ENCODE data around the gene IGSF9.
"Not testable (repeated sequence)": the region's sequence is repeated elsewhere in the genome, so short reads cannot be mapped to it uniquely, and the experiment has no call there.

IGSF9 gene

GRCh38 chr1:159917533-159918351, 27.7 kb downstream of the IGSF9 start:
- no peak for DNase-seq

GRCh38 chr1:159916242-159917051, 29.0 kb downstream of the IGSF9 start:
- DNase-seq = peak in 1 of 2 experiments; percentile 23

GRCh38 chr1:159915571-159916241, 29.7 kb downstream of the IGSF9 start:
- DNase-seq = no peak

GRCh38 chr1:159914252-159915018, 31.0 kb downstream of the IGSF9 start:
- no peak for DNase-seq

DNA sequence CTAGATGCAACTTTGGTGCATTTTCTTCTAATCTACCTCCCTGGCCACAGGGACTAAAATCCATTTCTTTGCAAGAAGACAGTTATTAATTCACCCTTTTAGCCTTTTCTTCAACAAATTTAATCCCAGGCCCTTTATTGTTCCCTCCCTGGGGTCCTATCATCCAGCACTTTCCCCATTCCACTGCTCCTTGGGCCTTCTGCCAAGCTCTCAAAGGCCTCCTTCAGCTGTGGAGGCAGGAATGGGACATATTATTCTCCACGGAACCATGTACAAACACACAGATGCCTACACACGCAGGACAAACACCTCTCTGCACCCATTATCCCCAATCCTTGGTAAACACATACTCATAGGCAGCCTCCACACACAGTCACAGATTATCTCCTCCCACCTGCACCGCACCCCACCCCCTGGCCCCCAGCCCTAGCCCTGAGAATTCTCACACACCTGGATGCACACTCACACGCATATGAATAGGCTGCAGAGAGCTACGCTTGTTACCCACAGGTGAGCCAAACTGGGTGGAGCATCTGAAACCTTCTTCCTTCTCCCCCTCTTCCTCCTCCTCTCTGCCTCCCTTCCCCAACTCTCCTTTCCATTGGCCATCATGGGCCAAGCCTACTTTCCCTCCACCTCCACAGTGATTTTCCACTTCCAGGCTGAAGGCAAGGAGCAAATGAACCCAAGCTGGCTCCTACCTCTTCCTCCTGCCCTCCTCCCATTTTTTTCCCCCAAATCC, 31.8 kb downstream of the IGSF9 start:
- DNase-seq = no peak

DNA sequence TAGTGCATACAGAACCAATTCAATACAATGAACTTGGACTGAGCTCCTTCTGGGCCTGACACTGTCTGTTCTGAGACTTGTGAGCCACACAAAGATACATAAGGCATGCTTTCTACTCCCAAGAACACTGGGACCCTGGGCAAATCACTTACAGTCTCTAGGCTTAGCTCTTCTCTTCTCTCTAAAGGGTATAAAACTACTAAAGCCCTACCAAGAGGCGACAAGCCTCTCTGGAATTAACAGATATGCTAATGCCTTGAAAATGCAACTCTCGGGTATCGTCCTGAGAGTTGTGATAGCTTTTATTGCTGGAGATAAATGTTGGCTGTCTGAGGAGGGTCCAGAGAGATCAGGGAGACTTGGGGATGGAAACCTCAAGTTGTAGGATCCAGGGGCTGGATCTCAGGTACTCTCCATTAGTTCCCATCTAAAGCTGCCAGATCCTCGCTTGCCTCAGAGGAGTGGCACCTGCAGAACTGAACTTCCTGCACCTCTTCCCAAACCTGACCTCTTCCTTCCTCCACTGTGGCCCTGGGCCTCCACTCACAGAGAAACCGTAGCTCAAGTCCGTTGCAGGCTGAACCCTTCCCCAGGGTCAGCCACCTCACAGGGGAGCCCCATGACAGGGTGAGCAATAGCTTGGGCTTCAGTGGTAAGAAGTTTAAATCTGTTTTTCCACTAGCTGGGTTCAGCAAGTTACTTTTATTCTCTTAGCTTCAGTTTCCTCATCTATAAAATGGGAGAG, 33.9 kb downstream of the IGSF9 start:
- DNase-seq = no peak

DNA sequence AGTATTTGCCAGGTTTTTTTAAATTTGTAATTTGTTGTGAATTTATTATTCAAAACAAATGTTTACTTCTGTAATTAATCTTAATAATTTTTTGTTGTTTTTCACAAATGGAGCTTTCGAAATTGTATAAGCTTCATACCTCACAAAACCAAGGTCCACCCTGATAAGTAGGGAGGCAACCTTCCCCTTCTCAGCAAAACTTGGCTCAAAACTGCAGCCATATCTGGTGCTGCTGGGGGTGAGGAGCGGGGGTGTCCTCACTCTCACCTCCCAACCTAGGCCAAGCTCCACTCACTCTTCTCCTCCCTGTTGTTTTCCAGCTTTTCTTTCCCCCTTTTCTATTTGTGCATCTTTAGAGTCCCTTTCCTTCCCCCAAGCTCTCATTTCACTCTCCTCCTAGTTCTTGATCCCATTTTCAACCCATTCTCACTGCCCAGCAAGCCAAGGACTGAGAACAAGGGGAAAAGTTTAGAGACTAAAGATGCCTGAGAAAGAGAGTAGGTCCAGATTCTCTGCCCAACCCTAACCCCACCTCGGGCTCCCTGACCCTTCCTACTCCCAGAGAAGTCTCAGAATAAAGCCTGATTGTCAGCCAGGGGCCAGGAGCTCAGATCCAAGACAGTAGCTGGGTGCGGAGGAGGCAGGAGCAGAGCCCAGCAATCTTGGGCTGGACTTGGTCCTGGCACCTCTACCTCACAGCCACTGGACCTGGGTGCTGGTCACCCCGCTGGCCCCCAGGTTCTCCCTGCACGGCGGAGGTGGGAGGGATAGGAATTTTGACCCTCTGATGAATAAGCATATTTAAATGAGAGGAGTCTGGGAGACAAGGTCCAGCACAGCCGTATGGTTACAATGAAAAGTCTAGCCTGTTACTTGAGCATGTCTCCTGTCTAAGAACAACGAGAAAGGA, 37.1 kb downstream of the IGSF9 start:
- no peak for DNase-seq

DNA sequence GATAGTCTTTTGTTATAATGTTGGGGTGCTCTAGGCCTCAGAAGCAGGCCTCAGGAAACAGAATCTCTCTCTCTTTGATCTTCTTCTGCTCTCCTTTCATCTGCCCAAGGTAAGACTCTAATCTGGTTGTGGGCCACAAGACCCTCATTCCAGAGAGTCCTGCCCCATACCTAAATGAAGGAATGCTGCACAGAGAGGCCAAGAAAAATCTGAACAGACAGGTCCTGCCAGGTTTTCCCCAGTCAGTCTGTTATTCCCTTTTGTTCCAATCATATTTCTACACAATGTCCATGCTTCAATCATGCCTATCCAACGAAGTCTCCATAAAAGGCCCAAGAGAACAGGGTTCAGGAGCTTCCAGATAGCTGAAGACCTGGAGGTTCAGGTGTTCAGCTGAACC, 38.5 kb downstream of the IGSF9 start:
- no peak for DNase-seq

DNA sequence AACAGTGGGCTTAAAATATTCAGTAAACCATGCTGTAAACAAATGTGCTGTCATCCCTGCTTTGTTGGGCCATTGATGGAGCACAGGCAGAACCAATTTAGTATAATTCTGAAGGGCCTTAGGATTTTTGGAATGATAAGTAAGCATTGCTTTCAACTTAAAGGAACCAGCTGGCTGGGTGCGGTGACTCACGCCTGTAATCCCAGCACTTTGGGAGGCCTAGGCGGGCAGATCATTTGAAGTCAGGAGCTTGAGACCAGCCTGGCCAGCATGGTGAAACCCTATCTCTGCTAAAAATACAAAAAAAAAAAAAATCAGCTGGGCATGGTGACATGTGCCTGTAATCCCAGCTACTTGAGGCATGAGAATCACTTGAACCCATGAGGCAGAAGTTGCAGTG, 41.4 kb downstream of the IGSF9 start:
- DNase-seq = not testable (repeated sequence)

- DNase-seq = no peak
Measured at GRCh38 chr1:159902541-159902940, 42.9 kb downstream of the IGSF9 start.

DNA sequence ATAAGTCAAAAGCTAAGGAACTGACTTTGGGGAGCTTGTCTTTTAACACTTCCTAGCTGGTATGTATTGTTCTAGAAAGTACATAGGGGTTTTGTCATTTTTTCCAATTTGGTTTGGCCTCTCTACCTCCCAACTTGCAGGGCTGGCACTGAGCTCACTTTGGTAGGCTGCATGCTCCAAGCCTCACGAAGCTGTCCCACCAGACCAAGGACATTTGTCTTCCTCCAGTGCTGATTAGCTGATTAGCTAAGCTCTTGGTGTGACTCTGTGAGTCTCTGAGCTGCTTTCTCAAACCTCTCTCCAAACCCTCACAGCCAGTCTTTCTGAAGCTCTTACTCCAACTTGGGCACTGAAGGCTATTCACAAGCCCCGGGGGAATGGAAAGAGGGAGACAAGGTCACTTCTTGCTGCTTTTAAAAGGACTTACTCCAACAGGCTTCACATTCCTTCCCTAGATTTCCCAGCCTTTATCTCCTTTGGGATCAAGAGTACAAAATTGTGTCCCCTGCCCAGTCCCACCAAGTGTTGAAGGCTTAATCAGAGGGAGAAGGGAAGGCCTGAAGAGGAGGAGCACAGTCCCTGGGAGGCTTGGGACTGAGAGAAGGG, 44.6 kb downstream of the IGSF9 start:
- DNase-seq = no peak

DNA sequence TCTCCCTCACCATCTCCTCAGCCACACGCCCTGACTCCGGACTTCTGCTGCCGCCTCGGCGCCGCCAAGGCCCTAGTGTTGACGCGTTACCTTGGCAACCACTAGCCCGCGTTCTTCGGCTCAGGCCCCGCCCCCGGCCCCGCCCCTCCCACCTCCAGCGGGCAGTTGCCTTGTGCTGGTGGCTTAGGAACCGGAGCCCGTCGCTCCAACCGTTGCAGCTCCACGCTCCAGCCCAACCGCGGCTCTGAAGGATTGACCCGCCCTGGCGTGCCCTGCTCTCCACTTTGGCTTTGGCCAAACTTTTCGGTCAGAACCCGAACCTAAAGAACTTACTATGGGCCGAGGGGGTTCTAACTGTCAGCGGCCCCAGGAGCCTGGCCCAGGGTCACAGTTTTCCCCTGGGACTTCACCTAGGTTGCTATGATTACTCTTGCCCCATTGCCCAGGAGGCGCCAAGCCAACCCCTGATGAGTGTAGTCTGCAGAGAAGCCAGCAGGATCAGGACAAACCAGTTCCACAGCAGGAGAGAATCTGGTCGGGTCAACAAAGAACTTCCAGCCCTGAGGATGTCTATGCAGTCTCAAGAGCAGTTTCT, 45.2 kb downstream of the IGSF9 start, which contains the start of gene CFAP45:
TSS of gene CFAP45 (minus strand) at position 80 of the 595 bp plus-strand sequence. CDS start at position 13, 67 bp downstream.
- DNase-seq = peak in 1 of 2 experiments; percentile 37

DNA sequence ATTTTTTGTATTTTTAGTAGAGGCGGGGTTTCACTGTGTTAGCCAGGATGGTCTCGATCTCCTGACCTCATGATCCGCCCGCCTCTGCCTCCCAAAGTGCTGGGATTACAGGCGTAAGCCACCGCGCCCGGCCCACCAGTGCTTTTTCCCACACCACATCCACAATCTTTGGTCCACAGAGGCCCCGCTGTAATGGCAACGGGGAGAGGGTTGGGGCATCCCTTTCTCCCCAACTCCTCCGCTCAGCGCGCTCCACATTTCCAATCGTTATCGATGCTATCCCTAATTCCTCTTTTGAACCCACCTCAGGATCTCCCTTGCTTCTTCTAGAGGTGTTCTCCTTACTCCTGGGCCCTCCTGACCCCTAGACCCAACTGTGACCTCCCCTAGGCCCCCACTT, 45.8 kb downstream of the IGSF9 start:
- DNase-seq = not testable (repeated sequence)

- DNase-seq = no peak
Measured at GRCh38 chr1:159898527-159898926, 46.9 kb downstream of the IGSF9 start.

DNA sequence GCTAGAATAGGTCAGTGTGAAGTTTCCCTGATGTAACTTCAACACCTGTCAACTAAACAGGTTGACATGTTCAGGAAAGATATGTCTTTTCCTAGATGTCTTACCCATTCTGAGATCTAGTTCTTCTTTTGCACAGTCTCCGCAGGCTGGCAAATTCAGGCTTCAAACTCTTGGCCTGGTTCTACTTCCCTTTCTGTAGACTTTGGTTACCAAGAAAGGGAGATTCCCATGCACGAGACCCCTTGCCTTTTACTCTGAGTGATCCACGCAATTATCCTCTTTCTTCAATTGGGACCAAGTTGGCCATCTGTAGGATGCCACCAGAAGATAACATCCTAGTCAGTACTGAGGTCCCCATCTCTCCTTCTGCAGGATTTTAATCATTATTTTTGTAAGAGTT, 47.5 kb downstream of the IGSF9 start:
- DNase-seq = no peak

GRCh38 chr1:159896546-159896930, 48.9 kb downstream of the IGSF9 start:
- DNase-seq = no peak

- DNase-seq = no peak
Measured at GRCh38 chr1:159895836-159896545, 49.4 kb downstream of the IGSF9 start.

GRCh38 chr1:159895286-159895685, 50.1 kb downstream of the IGSF9 start:
- no peak for DNase-seq
